GM12801 (cell line): ENCODE results near the gene DLST.

ENCODE experiments used
- TF ChIP-seq, protein P1 (sequence below): IDR thresholded peaks from one replicate; pipeline ENCODE4 v1.5.1; 2011; ENCODE audit warnings: control low read depth; ENCODE audit not compliant: insufficient read length; ENCODE audit errors: extremely low read depth

The DLST gene

GRCh38 chr14:74855021-74855420, 26.7 kb upstream of the DLST start:
- TF ChIP-seq, protein P1, sequence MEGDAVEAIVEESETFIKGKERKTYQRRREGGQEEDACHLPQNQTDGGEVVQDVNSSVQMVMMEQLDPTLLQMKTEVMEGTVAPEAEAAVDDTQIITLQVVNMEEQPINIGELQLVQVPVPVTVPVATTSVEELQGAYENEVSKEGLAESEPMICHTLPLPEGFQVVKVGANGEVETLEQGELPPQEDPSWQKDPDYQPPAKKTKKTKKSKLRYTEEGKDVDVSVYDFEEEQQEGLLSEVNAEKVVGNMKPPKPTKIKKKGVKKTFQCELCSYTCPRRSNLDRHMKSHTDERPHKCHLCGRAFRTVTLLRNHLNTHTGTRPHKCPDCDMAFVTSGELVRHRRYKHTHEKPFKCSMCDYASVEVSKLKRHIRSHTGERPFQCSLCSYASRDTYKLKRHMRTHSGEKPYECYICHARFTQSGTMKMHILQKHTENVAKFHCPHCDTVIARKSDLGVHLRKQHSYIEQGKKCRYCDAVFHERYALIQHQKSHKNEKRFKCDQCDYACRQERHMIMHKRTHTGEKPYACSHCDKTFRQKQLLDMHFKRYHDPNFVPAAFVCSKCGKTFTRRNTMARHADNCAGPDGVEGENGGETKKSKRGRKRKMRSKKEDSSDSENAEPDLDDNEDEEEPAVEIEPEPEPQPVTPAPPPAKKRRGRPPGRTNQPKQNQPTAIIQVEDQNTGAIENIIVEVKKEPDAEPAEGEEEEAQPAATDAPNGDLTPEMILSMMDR = no peak

- TF ChIP-seq, protein P1 = no peak
These were observed 25.8 kb upstream of the DLST start for GRCh38 chr14:74855945-74856344.

DNA sequence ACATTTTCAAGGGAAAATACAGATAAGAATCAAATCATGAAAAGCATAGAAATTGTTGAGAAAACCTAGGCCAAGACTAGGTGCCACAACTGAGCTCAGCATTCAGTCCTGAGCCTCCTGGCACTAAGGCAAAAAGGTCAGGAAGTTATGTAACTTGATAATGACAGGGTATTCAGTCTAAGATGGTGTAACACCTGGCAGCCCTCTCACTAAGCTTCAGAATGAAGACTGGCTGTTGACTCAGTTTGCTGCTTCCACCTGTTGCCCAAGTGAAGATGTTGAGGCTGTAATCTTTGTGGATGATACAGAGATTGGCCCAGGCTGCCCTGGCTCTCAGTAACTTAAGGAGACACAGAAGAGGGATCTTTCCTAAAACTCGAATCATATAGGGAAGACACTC, 25.4 kb upstream of the DLST start:
- TF ChIP-seq, protein P1 = no peak

GRCh38 chr14:74858022-74858421, 23.7 kb upstream of the DLST start:
- TF ChIP-seq, protein P1 = no peak

DNA sequence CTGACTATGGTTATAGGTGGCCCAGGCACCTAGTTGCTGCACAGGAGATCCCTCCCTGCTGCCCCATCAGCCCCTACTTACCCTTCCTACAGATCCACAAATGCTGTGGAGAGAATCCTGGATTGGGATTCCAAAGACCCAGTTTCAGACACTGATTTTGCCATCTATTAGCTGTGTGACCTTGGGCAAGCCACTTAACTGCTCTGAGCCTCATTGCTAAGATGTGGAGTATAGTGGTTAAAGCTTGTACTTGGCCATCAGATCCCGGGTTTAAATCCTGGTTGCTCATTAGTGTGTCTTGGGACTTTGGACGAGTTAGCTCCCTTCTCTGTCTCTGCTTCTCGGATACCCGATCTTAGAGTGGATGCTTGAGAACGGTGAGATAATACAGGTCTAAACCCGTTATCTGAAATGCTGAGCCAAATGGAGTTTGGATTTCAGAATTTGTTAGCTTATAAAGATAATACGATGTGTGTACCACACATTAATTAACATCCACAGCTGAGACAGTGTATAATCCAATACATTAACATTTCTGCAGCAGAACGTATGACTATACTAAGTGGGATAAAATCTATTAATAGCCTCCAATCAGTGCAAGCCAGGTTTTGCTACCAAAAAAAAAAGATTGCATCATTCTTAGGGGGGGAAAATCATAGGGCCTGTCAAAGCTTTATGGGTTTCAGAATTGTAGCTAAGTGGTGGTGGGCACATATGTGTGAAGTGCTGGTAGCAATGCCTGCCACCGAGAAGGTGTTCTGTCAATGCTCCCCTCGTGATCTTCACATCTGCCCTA, 21.8 kb upstream of the DLST start:
- TF ChIP-seq, protein P1 = no peak

DNA sequence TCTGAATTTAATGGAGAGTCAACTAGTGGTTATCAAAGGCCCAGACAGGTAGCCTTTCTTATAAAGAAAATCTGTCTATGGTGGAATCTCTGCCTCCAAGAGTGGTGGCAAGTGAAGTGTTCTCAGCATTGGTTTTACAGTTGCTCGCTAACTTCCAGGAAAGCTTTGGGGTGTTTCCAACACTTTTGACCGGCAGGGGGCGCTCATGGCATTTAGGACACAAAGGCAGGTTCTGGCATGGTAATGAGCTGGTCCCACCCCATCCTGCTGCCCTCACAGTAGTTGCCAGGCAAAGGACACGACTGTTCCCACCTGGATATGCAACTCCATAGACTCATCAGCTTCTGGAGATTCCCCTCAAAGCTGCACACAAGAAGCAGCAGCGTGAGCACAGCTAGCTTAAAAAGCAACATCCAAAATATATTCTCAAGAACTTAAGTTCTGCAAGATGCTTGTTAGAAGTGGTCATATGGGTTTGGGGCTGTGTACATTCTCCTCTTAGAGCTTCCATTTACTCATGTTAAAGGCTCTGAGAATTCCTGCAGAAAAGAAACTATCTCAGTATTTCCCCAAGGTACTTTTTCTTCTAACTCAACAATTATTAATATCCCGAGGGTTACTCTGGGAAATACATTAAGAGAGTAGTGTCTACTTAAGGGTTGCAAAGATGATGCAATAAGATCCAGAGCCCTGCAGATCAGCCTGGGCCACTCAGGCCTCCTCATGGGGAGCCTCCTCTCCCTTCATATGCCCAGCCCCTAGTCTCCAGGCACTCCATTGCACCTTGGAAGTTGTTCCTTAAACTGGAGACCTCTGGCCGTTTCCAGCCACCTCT, 20.6 kb upstream of the DLST start:
- TF ChIP-seq, protein P1 = no peak

GRCh38 chr14:74861734-74862090, 20.0 kb upstream of the DLST start:
- TF ChIP-seq, protein P1 = no peak
